Left lung (tissue), 10 donors: ENCODE measurements around the gene GREM1. TPM values are rescaled to one million over a fixed set of nuclear protein-coding genes. Genes with fewer than 3 reads are reported as not detected.

Experiments
- ATAC-seq: fragments of 200-7000 bp; cut with Tn5 transposase; one replicate; pipeline ENCODE4 v1.9.1; 2020; ENCODE audit warnings: moderate library complexity
- DNase-seq, 4 donors: peaks; one replicate each; pipeline ENCODE4 v3.0.0-alpha.2; 2013 to 2020
- H3K27ac ChIP-seq, 2 donors: fragments of 200-600 bp; sonication (generic) in 1 of 2; one replicate each; pipeline versions ENCODE4 v1.5.0 to v1.8.0; 2020 to 2021
- H3K27me3 ChIP-seq, 2 donors: fragments of 200-600 bp; sonication (generic) in 1 of 2; one replicate each; pipeline versions ENCODE4 v1.5.0 to v1.8.0; 2020 to 2021
- H3K36me3 ChIP-seq, 2 donors: fragments of 200-600 bp; sonication (generic) in 1 of 2; one replicate each; pipeline versions ENCODE4 v1.5.0 to v1.8.0; 2020 to 2021
- H3K4me1 ChIP-seq, 2 donors: fragments of 200-600 bp; one replicate each; pipeline ENCODE4 v1.8.0; 2021
- H3K4me3 ChIP-seq, 2 donors: fragments of 200-600 bp; sonication (generic) in 1 of 2; one replicate each; pipeline versions ENCODE4 v1.5.0 to v1.8.0; 2020 to 2021; ENCODE audit warnings: mild to moderate bottlenecking in 1 of 2
- H3K9me3 ChIP-seq, 2 donors: fragments of 200-600 bp; sonication (generic) in 1 of 2; one replicate each; pipeline versions ENCODE4 v1.5.0 to v1.8.0; 2020 to 2021
- intact Hi-C, 2 donors: fragments of 100-400 bp; cut with DNase I; formaldehyde crosslinking; loops; one replicate each; pipeline versions ENCODE4 v1.11.2 to v1.14.2; 2022
- polyA plus RNA-seq, 6 donors: library from polyadenylated mRNA; unstranded; fragments of 120-200 nt; gene quantifications; one replicate each; pipeline ENCODE4 v1.2.1, GENCODE V29; 2013; ENCODE audit not compliant: insufficient read length in 6 of 6
- total RNA-seq, 2 donors: library from RNA; stranded (reverse); fragmentation: NEBNext Ultra II Directional; extraction: Animal tissue kit (Norgen Biotek cat#: 25700); gene quantifications; one replicate each; pipeline ENCODE4 v1.2.1, GENCODE V29; 2021
- TF ChIP-seq, protein P1 (sequence below), 2 donors: fragments of 200-600 bp; sonication (generic) in 1 of 2; IDR thresholded peaks; one replicate each; pipeline versions ENCODE4 v1.5.0 to v1.8.0; 2021; ENCODE audit warnings: antibody characterized with exemption in 2 of 2
- donor health status: DM: no; HTN: yes; CAD: no.
- donor health status: DM: no; HTN: no; CAD: no.

The GREM1 gene
- total and polyA plus RNA-seq, 8 donors = 0.01 to 2.2 (median 0.12) TPM

DNA sequence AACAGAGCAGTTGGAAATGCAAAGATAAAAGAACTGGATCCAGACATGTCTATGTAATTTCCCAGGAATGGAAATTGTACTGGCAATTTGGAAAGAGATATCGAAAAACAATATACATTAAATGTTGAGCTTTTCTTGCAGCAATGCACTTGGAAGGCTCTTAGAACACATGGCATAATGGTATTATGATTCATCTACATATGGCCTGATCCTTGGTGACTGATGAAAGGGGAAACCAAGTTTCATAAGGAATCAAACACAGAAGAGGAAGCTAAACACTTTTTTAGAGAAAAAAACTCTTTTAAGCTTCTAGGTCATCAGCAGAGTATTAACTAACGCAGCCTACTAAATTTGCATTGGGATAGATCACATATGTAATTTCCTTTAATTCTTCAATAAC is 12.4 kb upstream of the GREM1 start:
- H3K27me3 ChIP-seq = peaks cover 0 to 32% of the 10 kb centered on the region in 2 donors
- H3K36me3 ChIP-seq = no peaks in the 10 kb centered on the region
- no peaks in the 10 kb centered on the region for H3K9me3 ChIP-seq
- ATAC-seq (no peak), DNase-seq (no peak)
- intact Hi-C loops = no loop called here
- H3K27ac ChIP-seq = no peak overlapping the region
- H3K4me1 ChIP-seq = no peaks in the 10 kb centered on the region
- TF ChIP-seq, protein P1, sequence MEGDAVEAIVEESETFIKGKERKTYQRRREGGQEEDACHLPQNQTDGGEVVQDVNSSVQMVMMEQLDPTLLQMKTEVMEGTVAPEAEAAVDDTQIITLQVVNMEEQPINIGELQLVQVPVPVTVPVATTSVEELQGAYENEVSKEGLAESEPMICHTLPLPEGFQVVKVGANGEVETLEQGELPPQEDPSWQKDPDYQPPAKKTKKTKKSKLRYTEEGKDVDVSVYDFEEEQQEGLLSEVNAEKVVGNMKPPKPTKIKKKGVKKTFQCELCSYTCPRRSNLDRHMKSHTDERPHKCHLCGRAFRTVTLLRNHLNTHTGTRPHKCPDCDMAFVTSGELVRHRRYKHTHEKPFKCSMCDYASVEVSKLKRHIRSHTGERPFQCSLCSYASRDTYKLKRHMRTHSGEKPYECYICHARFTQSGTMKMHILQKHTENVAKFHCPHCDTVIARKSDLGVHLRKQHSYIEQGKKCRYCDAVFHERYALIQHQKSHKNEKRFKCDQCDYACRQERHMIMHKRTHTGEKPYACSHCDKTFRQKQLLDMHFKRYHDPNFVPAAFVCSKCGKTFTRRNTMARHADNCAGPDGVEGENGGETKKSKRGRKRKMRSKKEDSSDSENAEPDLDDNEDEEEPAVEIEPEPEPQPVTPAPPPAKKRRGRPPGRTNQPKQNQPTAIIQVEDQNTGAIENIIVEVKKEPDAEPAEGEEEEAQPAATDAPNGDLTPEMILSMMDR (IDR thresholded peaks at IDR 0.05) = no peak
- H3K4me3 ChIP-seq = no peak overlapping the region

DNA sequence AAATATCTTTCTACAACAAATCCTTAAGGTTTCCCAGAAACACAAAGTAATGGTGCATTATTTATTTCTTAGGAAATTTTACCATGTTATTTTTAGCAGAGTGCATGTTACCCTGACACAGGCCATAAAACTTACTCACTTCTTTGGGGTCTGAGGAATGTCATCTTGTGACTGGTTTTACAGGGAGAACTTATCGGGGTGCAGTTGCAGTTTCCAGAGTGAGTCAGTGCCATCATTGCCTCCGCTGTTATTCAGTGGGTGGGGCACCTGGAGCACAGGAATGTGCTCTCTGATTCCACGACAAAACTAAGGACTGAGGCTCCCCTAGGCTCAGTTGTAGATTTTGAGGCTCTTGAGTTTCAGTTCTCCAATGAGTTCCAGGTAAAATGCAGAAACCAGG is 11.1 kb upstream of the GREM1 start:
- H3K27me3 ChIP-seq = peaks cover 0 to 41% of the 10 kb centered on the region in 2 donors
- no peak for DNase-seq
- H3K4me1 ChIP-seq = no peaks in the 10 kb centered on the region
- H3K27ac ChIP-seq = no peak overlapping the region
- TF ChIP-seq, protein P1 (IDR thresholded peaks at IDR 0.05) = no peak
- no peaks in the 10 kb centered on the region for H3K36me3 ChIP-seq
- H3K9me3 ChIP-seq = no peaks in the 10 kb centered on the region
- intact Hi-C loops = no loop called here
- ATAC-seq = no peak
- H3K4me3 ChIP-seq = no peak overlapping the region

DNA sequence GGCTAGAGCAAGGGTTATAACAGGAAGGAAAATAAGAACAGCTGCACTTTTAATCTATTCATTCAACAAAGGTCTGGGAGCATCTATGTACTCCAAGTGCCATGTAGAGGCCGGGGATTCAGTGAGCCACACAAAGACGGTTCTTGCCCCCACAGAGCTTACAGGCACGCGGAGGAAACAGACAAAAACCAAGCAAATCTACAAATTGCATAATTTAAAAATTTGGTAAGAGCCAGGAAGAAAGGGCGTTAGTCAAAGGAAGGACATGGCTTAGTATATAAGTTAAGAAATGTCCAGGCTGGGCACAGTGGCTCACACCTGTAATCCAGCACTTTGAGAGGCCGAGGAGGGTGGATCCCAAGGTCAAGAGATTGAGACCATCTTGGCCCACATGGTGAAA is 10.4 kb upstream of the GREM1 start:
- intact Hi-C loops = no loop called here
- H3K9me3 ChIP-seq = no peaks in the 10 kb centered on the region
- no peak for ATAC-seq

DNA sequence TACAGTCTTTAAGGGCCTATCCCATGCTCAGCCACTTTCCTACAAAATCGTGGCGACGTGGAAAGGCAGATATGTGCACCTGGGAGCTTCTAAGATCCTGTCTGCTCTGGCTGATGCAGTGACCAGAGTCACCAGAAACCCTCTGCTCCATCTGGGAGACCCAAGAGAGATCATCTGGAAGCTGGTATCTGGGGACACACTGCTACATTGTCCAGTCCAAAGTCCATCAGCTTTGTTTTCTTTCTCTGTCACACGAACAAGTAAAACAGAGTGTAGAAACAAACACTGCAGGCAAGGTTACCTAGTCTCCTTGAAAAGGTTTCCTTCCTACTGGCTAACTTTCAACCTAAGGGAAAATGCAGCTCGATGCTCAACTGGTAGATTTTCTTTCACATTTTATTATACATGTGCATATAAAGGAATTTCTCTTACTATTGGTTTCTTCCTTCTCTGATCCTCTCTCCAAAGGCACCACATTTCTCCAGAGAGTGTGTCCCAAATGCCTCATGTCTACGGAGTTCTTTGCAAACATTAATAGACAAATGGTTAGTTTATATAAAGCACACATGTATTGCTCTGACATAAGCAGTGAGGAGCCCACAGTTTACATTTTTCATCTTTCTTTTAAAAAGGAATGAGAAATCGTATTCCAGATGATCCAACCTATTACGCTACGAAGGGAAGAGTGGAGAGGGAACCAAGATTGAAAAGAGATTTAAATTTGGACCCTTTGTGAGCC is 8.3 kb upstream of the GREM1 start:
- Histone ChIP-seq H3K36me3 (no peaks in the 10 kb centered on the region), H3K4me1 (no peaks in the 10 kb centered on the region), H3K4me3 (no peak overlapping the region), H3K27me3 (peaks cover 14 to 59% of the 10 kb centered on the region in 2 donors), H3K9me3 (no peaks in the 10 kb centered on the region), H3K27ac (no peak overlapping the region)
- no peak for DNase-seq
- intact Hi-C loops = no loop called here
- ATAC-seq = no peak
- TF ChIP-seq, protein P1 (IDR thresholded peaks at IDR 0.05) = no peak

More for the DNA sequence above, 10.4 kb upstream of the GREM1 start:
- no peak for DNase-seq
- Histone ChIP-seq H3K36me3 (no peaks in the 10 kb centered on the region), H3K27me3 (peaks cover 0 to 48% of the 10 kb centered on the region in 2 donors), H3K4me3 (no peak overlapping the region), H3K4me1 (no peaks in the 10 kb centered on the region), H3K27ac (no peak overlapping the region)
- TF ChIP-seq, protein P1 (IDR thresholded peaks at IDR 0.05) = no peak

DNA sequence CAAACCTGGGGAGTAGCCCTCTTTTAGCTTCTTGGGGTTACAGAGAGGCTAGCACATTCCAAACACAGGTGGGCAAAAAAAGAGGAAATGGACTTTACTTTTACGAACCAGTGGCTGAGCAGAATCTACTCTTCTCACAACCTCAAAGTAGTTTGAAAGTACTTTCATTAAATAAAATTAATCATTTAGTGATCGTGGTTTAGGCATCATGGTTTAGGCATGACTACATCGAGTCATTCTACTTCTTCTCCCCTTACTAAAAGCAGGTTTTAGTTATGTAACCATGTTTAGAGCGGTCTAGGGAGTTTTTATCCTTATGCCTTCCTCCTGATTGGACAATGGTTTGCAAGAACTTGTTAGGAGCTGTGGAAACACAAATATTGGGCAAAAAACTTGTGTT is 2.5 kb upstream of the GREM1 start:
- H3K27me3 ChIP-seq = peaks cover 66 to 94% of the 10 kb centered on the region in 2 donors
- TF ChIP-seq, protein P1 (IDR thresholded peaks at IDR 0.05) = no peak
- intact Hi-C loops = no loop called here
- H3K9me3 ChIP-seq = no peaks in the 10 kb centered on the region
- DNase-seq (no peak), ATAC-seq (no peak)
- H3K27ac ChIP-seq = no peak overlapping the region
- H3K4me3 ChIP-seq = no peak overlapping the region
- no peaks in the 10 kb centered on the region for H3K36me3 ChIP-seq
- peaks cover 15 to 21% of the 10 kb centered on the region in 2 donors for H3K4me1 ChIP-seq
